Stimulated activated CD4-positive, alpha-beta T cell treated with anti-CD3 and anti-CD28 coated beads, Interleukin-1b, Interleukin-23, amount 100 ng/mL, for 24 hours (primary cell): ENCODE results near the gene EPHB2.

Source experiments
- DNase-seq, 4 experiments: peaks; one replicate each; pipeline ENCODE4 v3.0.0-alpha.2; 2020; ENCODE audit warnings: low read depth in 4 of 4, low spot score in 1 of 4

The EPHB2 gene

GRCh38 chr1:22721122-22721873 lies 10.7 kb downstream of the EPHB2 start:
- DNase-seq, result no peak

- DNase-seq, result no peak
Observed at GRCh38 chr1:22722901-22723550, 12.4 kb downstream of the EPHB2 start.

DNA sequence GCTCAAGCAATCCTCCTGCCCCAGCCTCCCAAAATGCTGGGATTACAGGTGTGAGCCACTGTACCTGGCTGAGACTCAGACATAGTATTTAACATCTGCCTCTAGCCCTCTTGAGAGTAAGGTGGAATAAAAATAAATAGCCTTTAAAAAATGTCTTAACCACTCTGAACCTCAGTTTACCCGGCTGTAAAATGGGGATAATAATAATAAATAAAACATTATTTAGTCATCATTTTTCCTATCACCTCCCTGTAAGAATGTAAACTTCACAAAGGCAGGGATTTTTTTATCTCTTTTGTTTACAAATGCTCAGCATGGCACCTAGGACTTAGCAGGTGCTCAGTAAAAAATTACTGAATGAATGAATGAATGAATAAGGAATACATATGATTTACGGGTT lies 17.2 kb downstream of the EPHB2 start:
- DNase-seq, result no peak

DNA sequence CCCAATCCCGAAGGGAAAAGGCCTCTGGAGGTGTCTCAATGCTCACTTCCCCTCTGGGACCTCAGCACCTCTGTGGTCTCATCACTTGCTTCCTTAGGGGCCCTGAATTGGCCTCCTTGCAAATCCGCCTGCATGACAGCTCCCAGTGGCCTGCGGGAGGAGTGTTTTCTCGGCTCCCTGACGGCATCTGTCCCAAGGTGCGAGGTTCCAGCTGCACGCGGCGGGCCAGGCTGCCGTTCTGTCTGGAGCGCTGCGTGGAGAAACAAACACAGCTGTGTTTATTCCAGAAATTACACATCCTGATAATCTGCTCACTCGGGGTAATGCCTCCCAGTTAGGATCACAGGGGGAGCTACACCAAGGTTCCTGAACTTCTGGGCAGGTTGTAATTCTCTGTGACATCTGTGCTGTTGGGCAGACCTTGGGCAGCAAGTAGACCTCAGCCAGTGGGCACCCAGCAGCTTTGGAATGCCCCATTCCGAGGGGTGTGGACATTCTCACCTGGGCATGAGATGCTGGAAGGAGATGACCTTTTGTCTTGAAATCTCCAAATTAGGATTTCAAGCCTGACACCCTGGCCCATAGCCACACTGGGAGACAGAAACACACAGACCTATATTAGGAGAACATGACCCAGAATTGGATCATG lies 18.2 kb downstream of the EPHB2 start:
- DNase-seq, result no peak

GRCh38 chr1:22729400-22729773 lies 18.7 kb downstream of the EPHB2 start:
- DNase-seq, result no peak

DNA sequence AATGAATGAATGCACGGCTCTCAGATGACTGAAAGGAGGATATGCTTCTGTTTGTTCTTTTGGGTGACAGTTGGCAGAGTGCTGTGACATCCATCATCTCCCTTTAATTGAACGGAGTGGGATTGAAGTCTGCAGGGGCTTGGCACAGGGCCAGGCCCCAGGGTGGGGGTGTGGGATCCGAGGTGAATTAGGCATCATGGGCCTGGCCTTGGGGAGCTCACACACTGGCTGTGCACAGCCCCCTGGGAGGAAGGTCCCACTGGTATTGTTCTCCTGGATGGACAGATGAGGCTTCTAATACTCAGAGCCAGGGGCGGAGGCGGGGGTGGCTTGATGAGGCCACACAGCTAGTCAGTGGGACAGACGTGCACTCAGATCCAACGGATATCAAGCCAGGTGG lies 19.3 kb downstream of the EPHB2 start:
- DNase-seq, result no peak

- no peak for DNase-seq
Observed at GRCh38 chr1:22731924-22732720, 21.5 kb downstream of the EPHB2 start.

DNA sequence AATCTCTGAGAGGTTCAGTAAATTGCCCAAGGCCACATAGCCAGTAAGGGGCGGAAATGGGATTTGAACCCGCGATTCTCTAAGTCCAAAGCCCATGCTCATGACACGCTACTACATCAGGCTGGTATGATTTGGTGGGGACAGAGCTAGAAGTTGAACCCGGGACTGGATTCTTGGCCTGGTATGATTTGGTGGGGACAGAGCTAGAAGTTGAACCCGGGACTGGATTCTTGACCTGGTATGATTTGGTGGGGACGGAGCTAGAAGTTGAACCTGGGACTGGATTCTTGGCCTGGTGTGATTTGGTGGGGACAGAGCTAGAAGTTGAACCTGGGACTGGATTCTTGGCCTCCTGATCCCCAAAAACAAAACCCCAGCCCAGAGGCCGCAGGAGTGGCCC lies 23.0 kb downstream of the EPHB2 start:
- no peak for DNase-seq

GRCh38 chr1:22736501-22737080 lies 26.0 kb downstream of the EPHB2 start:
- DNase-seq, result no peak

- DNase-seq, result no peak
Observed at GRCh38 chr1:22737374-22738068, 26.9 kb downstream of the EPHB2 start.

- no peak for DNase-seq
Observed at GRCh38 chr1:22738069-22738435, 27.4 kb downstream of the EPHB2 start.

GRCh38 chr1:22738522-22738921 lies 27.9 kb downstream of the EPHB2 start:
- DNase-seq, result no peak

GRCh38 chr1:22739648-22740385 lies 29.2 kb downstream of the EPHB2 start:
- DNase-seq, result no peak

- no peak for DNase-seq
Observed at GRCh38 chr1:22741118-22741517, 30.5 kb downstream of the EPHB2 start.

DNA sequence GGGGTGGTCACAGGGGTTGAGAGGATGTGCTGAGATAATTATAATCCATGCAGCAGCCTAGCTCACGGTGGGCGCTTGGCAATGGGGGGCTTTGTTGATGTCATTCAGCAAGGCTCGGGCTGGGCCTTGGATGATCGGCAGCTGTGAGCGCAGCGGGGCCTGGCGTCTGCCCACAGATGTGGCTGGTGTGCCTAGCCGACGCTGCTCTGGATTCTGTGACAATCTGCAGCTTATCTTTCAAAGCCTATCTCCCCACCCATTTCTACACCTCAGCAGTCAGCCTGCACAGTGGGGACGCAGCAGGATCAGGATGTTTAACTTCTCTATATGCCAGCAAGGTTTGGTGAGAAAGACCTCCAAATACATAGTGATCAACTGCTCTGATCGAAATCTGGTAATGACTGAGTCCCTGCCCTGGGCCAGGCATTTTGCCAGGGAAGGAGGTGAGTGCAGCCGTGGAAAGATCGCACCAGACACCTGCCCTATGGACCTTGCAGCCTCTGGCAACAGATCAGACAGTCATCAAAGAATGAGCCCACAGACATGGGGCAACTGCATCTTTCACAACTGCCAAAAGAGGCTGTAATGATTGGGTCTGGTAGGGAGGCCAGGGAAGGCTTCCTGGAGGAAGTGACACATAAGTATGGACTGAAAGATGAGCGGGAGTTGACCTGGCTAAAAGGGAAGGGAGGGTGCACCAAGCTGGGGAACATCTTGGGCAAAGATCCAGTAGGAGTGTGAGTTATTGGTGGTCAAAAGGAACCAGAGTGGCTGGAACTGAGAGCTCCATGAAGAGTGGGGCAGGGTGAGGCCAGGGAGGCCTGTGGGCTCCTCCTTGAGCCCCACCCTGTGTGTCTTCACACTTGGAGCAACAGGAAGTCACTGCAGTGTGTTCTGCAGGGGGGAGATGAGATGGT lies 35.3 kb downstream of the EPHB2 start:
- no peak for DNase-seq

DNA sequence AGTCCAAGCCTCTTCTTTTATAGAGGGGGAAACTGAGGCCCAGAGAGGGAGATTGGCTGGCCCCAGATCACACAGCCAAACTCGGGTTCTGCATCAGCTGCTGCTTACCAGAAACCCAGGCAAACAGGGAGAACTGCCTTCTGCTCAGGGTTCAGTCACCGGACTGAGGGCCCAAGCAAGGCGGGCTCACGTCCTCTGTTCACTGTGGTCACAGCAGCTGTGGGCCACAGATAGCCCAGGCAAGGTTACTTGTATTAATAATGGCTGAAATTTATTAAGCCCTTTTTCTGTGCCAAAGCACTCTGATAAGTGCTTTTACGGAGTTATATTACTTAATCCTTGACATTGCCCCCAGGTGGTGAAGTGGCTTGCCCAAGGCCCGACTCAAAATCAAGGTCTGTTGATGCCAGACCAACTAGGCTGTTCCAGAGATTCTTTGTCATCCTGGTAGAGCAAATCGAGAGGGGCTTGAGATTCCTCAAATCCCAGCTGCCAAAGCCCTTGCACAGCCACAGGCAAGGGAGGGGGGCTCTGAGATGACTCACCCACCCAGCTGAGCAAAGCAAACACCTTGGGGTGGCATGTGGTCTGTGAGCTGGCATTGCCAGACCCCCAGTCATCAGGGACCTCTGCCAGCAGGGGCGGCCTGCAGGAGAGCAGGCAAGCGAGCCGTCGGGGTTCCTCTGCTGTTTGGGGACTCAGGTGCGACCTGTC lies 36.5 kb downstream of the EPHB2 start:
- DNase-seq, result no peak

DNA sequence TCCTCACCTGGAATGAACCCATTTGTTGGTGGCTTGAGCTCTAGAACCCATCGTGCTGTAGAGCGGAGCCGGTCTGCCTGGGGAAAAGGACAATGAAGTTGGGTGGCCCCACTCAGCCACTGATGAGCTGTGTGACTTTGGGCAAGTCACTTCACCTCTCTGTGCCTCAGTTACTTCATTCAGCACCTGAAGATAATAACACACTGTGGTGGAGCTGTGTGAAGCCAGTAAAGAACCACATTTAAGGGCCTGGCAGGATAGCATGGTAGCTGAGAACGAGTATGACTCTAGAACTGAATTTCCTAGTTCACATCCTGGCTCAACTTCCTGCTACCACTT lies 37.1 kb downstream of the EPHB2 start:
- no peak for DNase-seq

DNA sequence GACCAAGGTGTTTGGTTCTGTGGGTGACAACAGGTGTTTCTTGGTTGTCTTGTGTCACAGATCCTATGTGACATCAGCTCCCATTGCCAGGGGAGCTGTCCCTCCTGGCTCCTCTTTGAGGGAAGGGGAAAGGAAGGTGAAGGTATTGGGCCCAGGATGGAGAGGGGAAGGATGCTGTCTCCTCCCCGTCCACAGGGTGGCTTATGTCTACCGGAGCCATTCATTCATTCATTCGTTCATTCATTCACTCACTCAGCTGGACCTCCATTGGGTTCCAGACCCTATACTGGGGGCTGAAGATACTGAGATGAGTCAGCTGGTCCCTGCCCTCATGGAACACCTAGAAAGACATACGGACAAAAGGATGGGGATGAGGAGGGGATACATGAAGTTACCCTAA lies 38.9 kb downstream of the EPHB2 start:
- no peak for DNase-seq
